GM21526 (cell line): Measurements from ENCODE around the gene SMS.
A peak's percentile ranks its signal among the peaks of the same experiment; 100 is the strongest.

Experiments used
- ATAC-seq: cut with Tn5 transposase; IDR thresholded peaks from one replicate; pipeline ENCODE4 v1.9.1; 2021; ENCODE audit warnings: moderate library complexity; ENCODE audit not compliant: unreplicated experiment, low FRiP score

The SMS gene

GRCh38 chrX:21940356-21940829 is at the start of gene SMS:
Gene SMS (plus strand): TSS chrX:21940709. CDS start chrX:21940825, 116 bp downstream.
- peak; percentile 79 for ATAC-seq

- ATAC-seq: no peak
Measured at GRCh38 chrX:21905313-21905712, 35.2 kb upstream of the SMS start.

GRCh38 chrX:21905953-21906352 is 34.6 kb upstream of the SMS start:
- ATAC-seq: no peak

- no peak for ATAC-seq
Measured at GRCh38 chrX:21907260-21907659, 33.2 kb upstream of the SMS start.

GRCh38 chrX:21911481-21911880 is 29.0 kb upstream of the SMS start:
- no peak for ATAC-seq

- ATAC-seq: no peak
Measured at GRCh38 chrX:21912220-21912619, 28.3 kb upstream of the SMS start.

GRCh38 chrX:21912989-21913388 is 27.5 kb upstream of the SMS start:
- ATAC-seq: no peak

- ATAC-seq: no peak
Measured at GRCh38 chrX:21926116-21926515, 14.4 kb upstream of the SMS start.

GRCh38 chrX:21926527-21927278 is 13.8 kb upstream of the SMS start:
- no peak for ATAC-seq

GRCh38 chrX:21929209-21929608 is 11.3 kb upstream of the SMS start:
- no peak for ATAC-seq

- no peak for ATAC-seq
Measured at GRCh38 chrX:21930986-21931385, 9.5 kb upstream of the SMS start.

GRCh38 chrX:21932292-21933002 is 8.1 kb upstream of the SMS start:
- ATAC-seq: no peak

GRCh38 chrX:21933077-21933476 is 7.4 kb upstream of the SMS start:
- no peak for ATAC-seq

- ATAC-seq: no peak
Measured at GRCh38 chrX:21934414-21934813, 6.1 kb upstream of the SMS start.

- no peak for ATAC-seq
Measured at GRCh38 chrX:21939906-21940305, 603 bp upstream of the SMS start.

- ATAC-seq: no peak
Measured at GRCh38 chrX:21943460-21944135, 3.1 kb downstream of the SMS start.

- no peak for ATAC-seq
Measured at GRCh38 chrX:21944136-21944615, 3.7 kb downstream of the SMS start.

GRCh38 chrX:21946925-21947641 is 6.6 kb downstream of the SMS start:
- no peak for ATAC-seq

GRCh38 chrX:21947671-21948070 is 7.2 kb downstream of the SMS start:
- no peak for ATAC-seq

GRCh38 chrX:21948897-21949578 is 8.5 kb downstream of the SMS start:
- no peak for ATAC-seq
